Bronchus fibroblast of lung (primary cell): ENCODE data around the gene BLCAP. TPM values are rescaled to one million over a fixed set of nuclear protein-coding genes. Genes with fewer than 3 reads are reported as not detected.

ENCODE experiments used
- total RNA-seq: library from RNA; depleted of rRNA; stranded (reverse); fragments of >200 nt; gene quantifications from 2 replicates; pipeline ENCODE4 v1.2.3, GENCODE V29; 2015

Gene BLCAP
- total RNA-seq: 22.2 and 23.2 TPM in 2 replicates

GRCh38 chr20:37527638-37528445 lies at the start of gene BLCAP:
TSS of gene BLCAP (minus strand) at chr20:37527876. CDS start at chr20:37519174, 8,702 bp downstream.

GRCh38 chr20:37521061-37521771 lies 6.5 kb downstream of the BLCAP start, which contains the start of gene NNAT:
TSS of gene NNAT (plus strand) at chr20:37521250. CDS start at chr20:37521332, 82 bp downstream.

Other genes starting within 250 kb of the BLCAP start
- 24.5 and 32.6 TPM in 2 replicates for gene MANBAL, start 238.2 kb downstream of the BLCAP start, total RNA-seq
- gene SRC, start 181.7 kb downstream of the BLCAP start, total RNA-seq: 10.0 and 10.9 TPM in 2 replicates
- 32.0 and 41.7 TPM in 2 replicates for gene NNAT, start 6.6 kb downstream of the BLCAP start, total RNA-seq
- gene CTNNBL1, start 166.2 kb upstream of the BLCAP start, total RNA-seq: 26.1 and 33.7 TPM in 2 replicates